PFSK-1 (cell line): ENCODE results near the gene STMND1.

ENCODE experiments used
- FOXP2 ChIP-seq: optimal IDR thresholded peaks from 2 replicates; pipeline ENCODE3; 2011; ENCODE audit warnings: borderline replicate concordance, control low read depth, inconsistent platforms; ENCODE audit not compliant: insufficient read depth; ENCODE audit errors: extremely low read length, extremely low read depth
- POLR2AphosphoS5 ChIP-seq: IDR thresholded peaks from 2 replicates; pipeline ENCODE4 v1.6.1; 2012; ENCODE audit warnings: low read depth, mild to moderate bottlenecking, control low read depth, low read length, moderate library complexity
- REST ChIP-seq, 2 experiments: IDR thresholded peaks; 2 replicates each; pipeline versions ENCODE4 v1.6.1 to v1.8.0; 2011 to 2012; ENCODE audit warnings: low read depth in 2 of 2, low read length in 2 of 2, control low read depth in 1 of 2, inconsistent platforms in 1 of 2, mild to moderate bottlenecking in 1 of 2, moderate library complexity in 1 of 2; ENCODE audit not compliant: insufficient read depth in 1 of 2
- SIN3A ChIP-seq: IDR thresholded peaks from 2 replicates; pipeline ENCODE4 v1.6.1; 2012; ENCODE audit warnings: mild to moderate bottlenecking, low read length, moderate library complexity, borderline replicate concordance; ENCODE audit not compliant: insufficient read depth
- TAF1 ChIP-seq: IDR thresholded peaks from 2 replicates; pipeline ENCODE4 v1.6.1; 2012; ENCODE audit warnings: low read length, control low read depth, borderline replicate concordance; ENCODE audit not compliant: insufficient read depth

- TF ChIP-seq POLR2AphosphoS5 (no peak), TAF1 (no peak), SIN3A (no peak), REST (IDR thresholded peaks at IDR 0.05; ENCODE audit: insufficient read depth in 1 of 2, low read depth in 2 of 2, low read length in 2 of 2) (no peak), FOXP2 (no peak)
These were observed 48.2 kb downstream of the STMND1 start for GRCh38 chr6:17150096-17150495.
